H9 (cell line): ENCODE data around the gene BCL7B. TPM values are rescaled to one million over a fixed set of nuclear protein-coding genes. Genes with fewer than 3 reads are reported as not detected.

ENCODE experiments used
- DNase-seq: peaks from one replicate; pipeline ENCODE4 v3.0.0-alpha.2; 2017
- H2AFZ ChIP-seq: one replicate; pipeline ENCODE4 v1.6.1; 2013; ENCODE audit warnings: mild to moderate bottlenecking, low read length, control low read depth, moderate library complexity
- H2AK5ac ChIP-seq: 2 replicates; pipeline ENCODE4 v1.6.1; 2013; ENCODE audit warnings: low read length, control low read depth, mixed read lengths; ENCODE audit not compliant: insufficient read length
- H2BK120ac ChIP-seq: one replicate; pipeline ENCODE4 v1.6.1; 2013; ENCODE audit warnings: low read depth, mild to moderate bottlenecking, low read length, control low read depth, inconsistent platforms; ENCODE audit not compliant: poor library complexity, severe bottlenecking
- H2BK12ac ChIP-seq: 2 replicates; pipeline ENCODE4 v1.6.1; 2013; ENCODE audit warnings: low read length, control low read depth, mixed read lengths, low read depth; ENCODE audit not compliant: insufficient read length
- H2BK15ac ChIP-seq: 2 replicates; pipeline ENCODE4 v1.6.1; 2013; ENCODE audit warnings: low read depth, low read length, control low read depth
- H2BK20ac ChIP-seq: one replicate; pipeline ENCODE4 v1.6.1; 2013; ENCODE audit warnings: low read depth, mild to moderate bottlenecking, low read length, control low read depth, inconsistent platforms; ENCODE audit not compliant: poor library complexity, severe bottlenecking
- H2BK5ac ChIP-seq: 2 replicates; pipeline ENCODE4 v1.6.1; 2013; ENCODE audit warnings: low read length, control low read depth, mixed read lengths; ENCODE audit not compliant: insufficient read length
- H3K14ac ChIP-seq: 2 replicates; pipeline ENCODE4 v1.6.1; 2013; ENCODE audit warnings: low read length, control low read depth; ENCODE audit not compliant: insufficient read depth
- H3K18ac ChIP-seq: 2 replicates; pipeline ENCODE4 v1.6.1; 2013; ENCODE audit warnings: low read depth, mild to moderate bottlenecking, mixed read lengths, low read length, control low read depth; ENCODE audit not compliant: insufficient read length
- H3K23ac ChIP-seq: 2 replicates; pipeline ENCODE4 v1.6.1; 2013; ENCODE audit warnings: low read length, control low read depth, mixed read lengths, low read depth; ENCODE audit not compliant: insufficient read length
- H3K23me2 ChIP-seq: 2 replicates; pipeline ENCODE4 v1.6.1; 2013; ENCODE audit warnings: low read depth, mild to moderate bottlenecking, mixed read lengths, low read length, control low read depth; ENCODE audit not compliant: insufficient read length, poor library complexity, severe bottlenecking
- H3K27ac ChIP-seq: 2 replicates; pipeline ENCODE4 v1.5.1; 2013; ENCODE audit warnings: low read length, control low read depth, mixed read lengths, low read depth; ENCODE audit not compliant: insufficient read length
- H3K27me3 ChIP-seq: 2 replicates; pipeline ENCODE4 v1.6.1; 2013; ENCODE audit warnings: low read length, control low read depth, inconsistent platforms; ENCODE audit not compliant: insufficient read depth
- H3K4ac ChIP-seq: 2 replicates; pipeline ENCODE4 v1.6.1; 2013; ENCODE audit warnings: low read depth, mild to moderate bottlenecking, control low read depth, inconsistent platforms, low read length, moderate library complexity
- H3K4me1 ChIP-seq: 2 replicates; pipeline ENCODE4 v1.6.1; 2013; ENCODE audit warnings: low read length, control low read depth, inconsistent platforms; ENCODE audit not compliant: insufficient read depth
- H3K4me2 ChIP-seq: 2 replicates; pipeline ENCODE4 v1.6.1; 2013; ENCODE audit warnings: low read length, control low read depth, mixed read lengths; ENCODE audit not compliant: insufficient read length, insufficient read depth
- H3K56ac ChIP-seq: 2 replicates; pipeline ENCODE4 v1.6.1; 2013; ENCODE audit warnings: low read depth, mild to moderate bottlenecking, mixed read lengths, low read length, control low read depth; ENCODE audit not compliant: insufficient read length
- H3K79me1 ChIP-seq: 2 replicates; pipeline ENCODE4 v1.6.1; 2013; ENCODE audit warnings: low read depth, mild to moderate bottlenecking, moderate library complexity, low read length, control low read depth, inconsistent platforms; ENCODE audit not compliant: insufficient read depth, poor library complexity, severe bottlenecking
- H3K79me2 ChIP-seq: 2 replicates; pipeline ENCODE4 v1.6.1; 2013; ENCODE audit warnings: low read length, control low read depth, inconsistent platforms; ENCODE audit not compliant: insufficient read depth
- H3K9ac ChIP-seq: 2 replicates; pipeline ENCODE4 v1.6.1; 2013; ENCODE audit warnings: low read length, control low read depth, mixed read lengths; ENCODE audit not compliant: insufficient read length; ENCODE audit errors: extremely low read depth
- H3K9me3 ChIP-seq: one replicate; pipeline ENCODE4 v1.6.1; 2013; ENCODE audit warnings: low read depth, low read length, inconsistent platforms; ENCODE audit not compliant: control insufficient read depth
- H3T11ph ChIP-seq: one replicate; pipeline ENCODE4 v1.6.1; 2013; ENCODE audit warnings: mild to moderate bottlenecking, low read length, control low read depth, inconsistent platforms
- H4K20me1 ChIP-seq: one replicate; pipeline ENCODE4 v1.6.1; 2013; ENCODE audit not compliant: control insufficient read depth, insufficient read length, insufficient read depth
- H4K5ac ChIP-seq: 2 replicates; pipeline ENCODE4 v1.6.1; 2013; ENCODE audit warnings: low read depth, mild to moderate bottlenecking, mixed read lengths, low read length, control low read depth; ENCODE audit not compliant: insufficient read length
- H4K8ac ChIP-seq: replicated peaks from 2 replicates; pipeline ENCODE4 v1.6.1; 2013; ENCODE audit warnings: low read length, control low read depth, mixed read lengths, low read depth; ENCODE audit not compliant: insufficient read length
- H4K91ac ChIP-seq: 2 replicates; pipeline ENCODE4 v1.6.1; 2013; ENCODE audit warnings: low read depth, mild to moderate bottlenecking, moderate library complexity, mixed read lengths, low read length, control low read depth; ENCODE audit not compliant: insufficient read length
- H3K27ac Mint-ChIP-seq, 3 experiments: 2 replicates in 2 of 3; 3 replicates in 1 of 3; pipeline ENCODE4 v1.8.0; 2020 to 2021; ENCODE audit warnings: mixed read lengths in 3 of 3, mild to moderate bottlenecking in 1 of 3, moderate library complexity in 1 of 3
- H3K27me3 Mint-ChIP-seq: 2 replicates; pipeline ENCODE4 v1.8.0; 2021; ENCODE audit warnings: low read depth, mild to moderate bottlenecking, moderate library complexity, mixed read lengths
- H3K36me3 Mint-ChIP-seq, 3 experiments: 2 replicates in 2 of 3; 3 replicates in 1 of 3; pipeline ENCODE4 v1.8.0; 2020 to 2021; ENCODE audit warnings: low read depth in 3 of 3, mixed read lengths in 3 of 3; ENCODE audit not compliant: insufficient read depth in 1 of 3
- H3K4me1 Mint-ChIP-seq, 2 experiments: 2 replicates each; pipeline ENCODE4 v1.8.0; 2020; ENCODE audit warnings: mixed read lengths in 2 of 2
- H3K4me3 Mint-ChIP-seq, 2 experiments: 2 replicates in 1 of 2; 3 replicates in 1 of 2; pipeline ENCODE4 v1.8.0; 2020 to 2021; ENCODE audit warnings: mild to moderate bottlenecking in 2 of 2, mixed read lengths in 2 of 2, moderate library complexity in 1 of 2
- H3K9me3 Mint-ChIP-seq, 2 experiments: 2 replicates in 1 of 2; 3 replicates in 1 of 2; pipeline ENCODE4 v1.8.0; 2020; ENCODE audit warnings: mild to moderate bottlenecking in 2 of 2, mixed read lengths in 2 of 2, moderate library complexity in 1 of 2
- WGBS: extraction: QIAGEN DNeasy Blood & Tissue Kit; methylation state at CpG from one replicate; pipeline ENCODE4 v1.1.7; 2013; ENCODE audit warnings: missing lambda C conversion rate, low lambda C conversion rate, mixed read lengths; ENCODE audit not compliant: insufficient read length; ENCODE audit errors: extremely low coverage; 5-methylcytosine and 5-hydroxymethylcytosine counted together
- total RNA-seq: library from RNA; stranded (reverse); gene quantifications from 2 replicates; pipeline ENCODE4 v1.2.1, GENCODE V29; 2021
- TF ChIP-seq, protein P1 (sequence below): fragments of 200-600 bp; sonication (generic); conservative IDR thresholded peaks from 3 replicates; pipeline ENCODE4 v1.8.0; 2021; ENCODE audit warnings: antibody characterized with exemption, mild to moderate bottlenecking

BCL7B gene
- total RNA-seq, 1 experiment from 2014 or later = 48.9 TPM

DNA sequence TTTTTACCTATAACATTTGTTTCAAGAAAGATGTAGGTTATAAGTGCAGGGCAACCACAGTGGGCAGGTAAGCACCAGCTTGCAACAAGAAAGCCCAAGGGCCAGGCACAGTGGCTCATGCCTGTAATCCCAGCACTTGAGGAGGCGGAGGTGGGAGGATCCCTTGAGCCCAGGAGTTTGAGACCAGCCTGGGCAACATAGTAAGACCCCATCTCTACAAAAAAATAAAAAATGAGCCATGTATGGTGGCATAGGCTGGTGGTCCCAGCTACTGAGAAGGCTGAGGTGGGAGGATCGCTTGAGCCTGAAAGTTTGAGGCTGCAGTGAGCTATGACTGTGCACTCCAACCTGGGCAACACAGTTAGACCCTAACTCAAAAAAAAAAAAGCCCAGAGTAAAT is 12.8 kb downstream of the BCL7B start:
- no peaks in the 10 kb centered on the region; the same call in 1 of the 2 replicates for H3K79me2 ChIP-seq
- Mint-ChIP-seq H3K9me3 (no peaks in the 10 kb centered on the region), H3K4me3 (no peak overlapping the region), H3K27me3 (no peaks in the 10 kb centered on the region), H3K27ac (no peak overlapping the region), H3K4me1 (no peaks in the 10 kb centered on the region), H3K36me3 (peaks cover 5 to 54% (median 40%) of the 10 kb centered on the region in 3 experiments; a peak in 6 of 7 replicates)
- H4K91ac ChIP-seq = no peak overlapping the region
- no peak overlapping the region for H2BK12ac ChIP-seq
- no peak overlapping the region for H4K8ac ChIP-seq
- no peak overlapping the region for H2BK120ac ChIP-seq
- H3K79me1 ChIP-seq = peaks cover 6% of the 10 kb centered on the region
- no CpG with 5 or more reads among the region's 2 CpGs for WGBS
- H2BK15ac ChIP-seq = no peak overlapping the region
- TF ChIP-seq, protein P1, sequence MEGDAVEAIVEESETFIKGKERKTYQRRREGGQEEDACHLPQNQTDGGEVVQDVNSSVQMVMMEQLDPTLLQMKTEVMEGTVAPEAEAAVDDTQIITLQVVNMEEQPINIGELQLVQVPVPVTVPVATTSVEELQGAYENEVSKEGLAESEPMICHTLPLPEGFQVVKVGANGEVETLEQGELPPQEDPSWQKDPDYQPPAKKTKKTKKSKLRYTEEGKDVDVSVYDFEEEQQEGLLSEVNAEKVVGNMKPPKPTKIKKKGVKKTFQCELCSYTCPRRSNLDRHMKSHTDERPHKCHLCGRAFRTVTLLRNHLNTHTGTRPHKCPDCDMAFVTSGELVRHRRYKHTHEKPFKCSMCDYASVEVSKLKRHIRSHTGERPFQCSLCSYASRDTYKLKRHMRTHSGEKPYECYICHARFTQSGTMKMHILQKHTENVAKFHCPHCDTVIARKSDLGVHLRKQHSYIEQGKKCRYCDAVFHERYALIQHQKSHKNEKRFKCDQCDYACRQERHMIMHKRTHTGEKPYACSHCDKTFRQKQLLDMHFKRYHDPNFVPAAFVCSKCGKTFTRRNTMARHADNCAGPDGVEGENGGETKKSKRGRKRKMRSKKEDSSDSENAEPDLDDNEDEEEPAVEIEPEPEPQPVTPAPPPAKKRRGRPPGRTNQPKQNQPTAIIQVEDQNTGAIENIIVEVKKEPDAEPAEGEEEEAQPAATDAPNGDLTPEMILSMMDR = no peak
- no peak overlapping the region for H3K23ac ChIP-seq
- no peaks in the 10 kb centered on the region for H3K27me3 ChIP-seq
- no peak overlapping the region for H3K18ac ChIP-seq
- no peak overlapping the region for H3K4ac ChIP-seq
- H2BK20ac ChIP-seq = no peak overlapping the region
- H3K27ac ChIP-seq = no peak overlapping the region
- no peak overlapping the region for H3K56ac ChIP-seq
- no peak overlapping the region for H3K14ac ChIP-seq
- no peak overlapping the region for H3K4me2 ChIP-seq
- no peak overlapping the region for H3T11ph ChIP-seq
- no peaks in the 10 kb centered on the region for H4K20me1 ChIP-seq
- H3K4me1 ChIP-seq = no peaks in the 10 kb centered on the region
- no peak overlapping the region for H3K9ac ChIP-seq
- no peak overlapping the region for H2AFZ ChIP-seq
- H2AK5ac ChIP-seq = no peak overlapping the region
- no peak for DNase-seq
- H4K5ac ChIP-seq = no peak overlapping the region
- no peaks in the 10 kb centered on the region for H3K9me3 ChIP-seq
- no peak overlapping the region for H2BK5ac ChIP-seq
- no peaks in the 10 kb centered on the region for H3K23me2 ChIP-seq
